COLO829 (cell line): ENCODE measurements around the gene COL5A2.
A peak's percentile ranks its signal among the peaks of the same experiment; 100 is the strongest.

ENCODE experiments used
- DNase-seq: peaks from one replicate; pipeline ENCODE4 v3.0.0; 2012; ENCODE audit warnings: low spot score

The COL5A2 gene

GRCh38 chr2:188993247-188993646 lies 186.3 kb downstream of the COL5A2 start:
- DNase-seq = no peak

DNA sequence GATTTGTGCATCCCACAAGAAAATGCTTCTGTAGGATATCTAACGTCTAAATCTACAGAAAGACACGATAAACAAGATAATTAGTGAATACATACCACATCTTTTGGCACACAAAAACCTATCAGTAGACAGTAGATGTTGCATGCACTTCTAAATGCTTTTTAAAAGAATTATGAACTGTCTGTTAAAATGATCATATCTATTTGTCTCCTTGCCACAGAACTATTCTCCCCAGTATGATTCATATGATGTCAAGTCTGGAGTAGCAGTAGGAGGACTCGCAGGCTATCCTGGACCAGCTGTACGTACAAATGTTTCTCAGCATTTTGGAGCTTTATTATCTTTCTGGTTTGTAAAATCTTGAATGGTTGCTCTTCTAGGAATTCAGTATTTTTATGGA lies 192.7 kb downstream of the COL5A2 start:
- no peak for DNase-seq

GRCh38 chr2:188984680-188985079 lies 194.9 kb downstream of the COL5A2 start:
- no peak for DNase-seq

- DNase-seq = peak; percentile 10
Observed at GRCh38 chr2:188984065-188984491, 195.5 kb downstream of the COL5A2 start.

- peak; percentile 3 for DNase-seq
Observed at GRCh38 chr2:188983427-188984064, 196.0 kb downstream of the COL5A2 start.
